MCF 10A (cell line): ENCODE results near the gene PTPRG. TPM values are rescaled to one million over a fixed set of nuclear protein-coding genes. Genes with fewer than 3 reads are reported as not detected.

Experiments used
- BruUV-seq: library from RNA; stranded (reverse); fragments of 400-500 nt; replicated peaks from 2 replicates; lab custom pipeline; 2021; lab: Mats Ljungman, UMichigan
- CTCF ChIA-PET: fragments of 300-600 bp; sonication (Branson Sonifier 250); formaldehyde crosslinking; extraction: SDS; loops from one replicate; lab custom pipeline; 2021; ENCODE audit warnings: antibody characterized with exemption, inconsistent platforms; lab: Yijun Ruan, JAX
- POLR2A ChIA-PET: fragments of 300-600, 350-650 bp; sonication (Branson Sonifier 250); formaldehyde crosslinking; extraction: SDS; loops from one replicate; lab custom pipeline; 2020; ENCODE audit warnings: antibody characterized with exemption, inconsistent platforms; lab: Yijun Ruan, JAX
- DNase-seq: peaks from one replicate; pipeline ENCODE4 v3.0.0-alpha.2; 2018; ENCODE audit not compliant: unreplicated experiment
- H3K27ac Mint-ChIP-seq: one replicate; pipeline ENCODE4 v1.8.0; 2022; ENCODE audit warnings: mild to moderate bottlenecking, low read depth, mixed read lengths; ENCODE audit not compliant: unreplicated experiment
- H3K27me3 Mint-ChIP-seq: one replicate; pipeline ENCODE4 v1.8.0; 2022; ENCODE audit warnings: mixed read lengths; ENCODE audit not compliant: insufficient read depth, unreplicated experiment
- H3K36me3 Mint-ChIP-seq: one replicate; pipeline ENCODE4 v1.8.0; 2022; ENCODE audit warnings: mild to moderate bottlenecking, moderate library complexity, mixed read lengths; ENCODE audit not compliant: insufficient read depth, unreplicated experiment
- H3K4me1 Mint-ChIP-seq: one replicate; pipeline ENCODE4 v1.8.0; 2022; ENCODE audit warnings: mixed read lengths; ENCODE audit not compliant: insufficient read depth, unreplicated experiment
- H3K4me3 Mint-ChIP-seq: one replicate; pipeline ENCODE4 v1.8.0; 2022; ENCODE audit warnings: mild to moderate bottlenecking, moderate library complexity, mixed read lengths; ENCODE audit not compliant: unreplicated experiment
- H3K9me3 Mint-ChIP-seq: one replicate; pipeline ENCODE4 v1.8.0; 2022; ENCODE audit warnings: mixed read lengths; ENCODE audit not compliant: unreplicated experiment
- CTCF ChIP-seq: fragments of 200-600 bp; IDR thresholded peaks from one replicate; pipeline ENCODE4 v1.8.0; 2022; ENCODE audit warnings: antibody characterized with exemption, mild to moderate bottlenecking; ENCODE audit not compliant: unreplicated experiment
- intact Hi-C: fragments of 100-400 bp; cut with micrococcal nuclease; formaldehyde crosslinking; loops from 2 replicates; pipeline ENCODE4 v1.14.1; 2022
- total RNA-seq: library from RNA; stranded (reverse); gene quantifications from 2 replicates; pipeline ENCODE4 v1.2.3, GENCODE V29; 2022

The PTPRG gene
- total RNA-seq, 1 experiment from 2014 or later, result 54.5 TPM

DNA sequence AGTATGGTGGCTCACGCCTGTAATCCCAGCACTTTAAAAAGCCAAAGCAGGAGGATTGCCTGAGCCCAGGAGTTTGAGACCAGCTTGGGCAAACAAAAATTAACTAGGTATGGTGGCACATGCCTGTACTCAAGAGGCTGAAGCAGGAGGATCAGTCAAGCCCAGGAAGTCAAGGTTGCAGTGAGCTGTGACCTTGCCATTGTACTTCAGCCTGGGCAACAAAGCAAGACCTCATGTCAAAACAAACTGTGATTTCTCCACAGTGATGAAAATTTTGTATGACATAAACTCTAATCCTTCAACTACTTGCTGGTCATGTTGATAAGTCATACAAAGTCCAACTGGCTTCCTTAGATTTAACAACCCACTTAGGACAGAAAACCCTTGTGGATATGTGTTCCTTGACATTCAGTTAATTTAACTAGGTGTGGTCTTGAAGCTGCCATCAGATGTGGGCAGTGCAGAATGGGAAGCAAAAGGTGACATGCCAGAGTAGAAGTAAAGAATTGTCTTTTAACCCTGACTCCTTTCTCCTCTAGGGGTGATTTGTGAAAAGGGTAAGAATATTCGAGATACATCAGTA lies 263.3 kb downstream of the PTPRG start:
- no peak for DNase-seq
- no peak overlapping the region for H3K27ac Mint-ChIP-seq
- H3K36me3 Mint-ChIP-seq, result peaks cover 6% of the 10 kb centered on the region
- H3K27me3 Mint-ChIP-seq, result no peaks in the 10 kb centered on the region
- no TSS peak for BruUV-seq
- no peaks in the 10 kb centered on the region for H3K9me3 Mint-ChIP-seq
- no peak overlapping the region for H3K4me3 Mint-ChIP-seq
- ChIA-PET CTCF (interaction anchor here (1.2 to 1.8 kb wide), 2 partner anchors 14 to 364 kb away, joined by 4 to 6 read pairs; no protein-coding TSS in a partner anchor), POLR2A (interaction anchor here (0.5 to 0.6 kb wide), 2 partner anchors 54 to 265 kb away, joined by 3 to 4 read pairs; no protein-coding TSS in a partner anchor)
- intact Hi-C loops, result no loop called here
- TF ChIP-seq CTCF, result no peak
- peaks cover 23% of the 10 kb centered on the region for H3K4me1 Mint-ChIP-seq

GRCh38 chr3:61826161-61826560 lies 264.8 kb downstream of the PTPRG start:
- no peak for TF ChIP-seq CTCF
- H3K9me3 Mint-ChIP-seq, result no peaks in the 10 kb centered on the region
- peaks cover 30% of the 10 kb centered on the region for H3K4me1 Mint-ChIP-seq
- intact Hi-C loops, result no loop called here
- no peak for DNase-seq
- no TSS peak for BruUV-seq
- POLR2A ChIA-PET, result interaction anchor here (0.7 kb wide), 1 partner anchor 33 kb away, joined by 3 read pairs; no protein-coding TSS in a partner anchor
- CTCF ChIA-PET, result interaction anchor here (0.6 to 0.8 kb wide), 4 partner anchors 26 to 362 kb away, joined by 3 to 6 read pairs (median 4); no protein-coding TSS in a partner anchor
- peaks cover 6% of the 10 kb centered on the region for H3K36me3 Mint-ChIP-seq
- no peak overlapping the region for H3K4me3 Mint-ChIP-seq
- H3K27ac Mint-ChIP-seq, result no peak overlapping the region
- H3K27me3 Mint-ChIP-seq, result no peaks in the 10 kb centered on the region

DNA sequence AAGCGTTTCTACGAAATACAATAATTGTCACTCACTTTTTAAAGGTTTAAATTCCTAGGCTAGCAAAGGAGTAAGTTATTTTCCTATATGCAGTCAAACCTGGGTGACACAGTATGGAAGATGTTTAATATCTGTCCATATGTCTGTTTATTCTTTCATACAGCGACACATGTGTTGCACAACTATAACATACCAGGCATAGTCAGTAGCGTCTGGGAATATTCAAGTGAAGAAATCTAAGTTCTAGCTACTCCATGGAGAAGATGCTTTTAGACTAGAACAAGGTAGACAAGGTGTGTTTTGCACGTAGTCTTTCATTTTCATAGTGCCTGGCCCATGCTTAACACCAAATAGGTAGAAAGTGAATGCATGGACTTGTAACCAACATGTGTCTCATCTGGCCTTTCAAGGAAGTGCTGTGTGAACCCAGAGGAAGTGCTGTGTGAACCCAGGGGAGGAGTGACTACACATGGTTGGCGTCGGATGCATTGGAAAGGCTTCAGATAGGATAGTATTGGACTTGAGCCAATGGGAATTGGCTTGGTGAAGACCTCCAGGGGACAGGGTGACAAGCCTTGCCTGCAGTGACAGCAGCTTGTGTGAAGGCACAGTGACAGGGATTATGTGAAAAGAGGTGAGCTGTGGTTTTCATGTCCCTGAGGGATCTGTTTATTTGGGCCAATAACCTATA lies 267.0 kb downstream of the PTPRG start:
- H3K36me3 Mint-ChIP-seq, result peaks cover 6% of the 10 kb centered on the region
- peaks cover 25% of the 10 kb centered on the region for H3K4me1 Mint-ChIP-seq
- no peaks in the 10 kb centered on the region for H3K9me3 Mint-ChIP-seq
- H3K4me3 Mint-ChIP-seq, result no peak overlapping the region
- ChIA-PET CTCF (interaction anchor here (0.6 to 0.7 kb wide), 2 partner anchors 237 to 243 kb away, joined by 3 read pairs; no protein-coding TSS in a partner anchor), POLR2A (no interaction called here)
- BruUV-seq, result no TSS peak
- no peak overlapping the region for H3K27ac Mint-ChIP-seq
- intact Hi-C loops, result no loop called here
- no peaks in the 10 kb centered on the region for H3K27me3 Mint-ChIP-seq
- no peak for TF ChIP-seq CTCF
- DNase-seq, result no peak
